Breast epithelium (tissue), 3 donors: Measurements from ENCODE around the gene SOWAHB.

ENCODE experiments used
- CTCF ChIP-seq, 3 donors: fragments of 450-650 bp; IDR thresholded peaks; one replicate each; pipeline ENCODE4 v1.5.1; 2016 to 2017; ENCODE audit warnings: antibody characterized with exemption in 3 of 3, mild to moderate bottlenecking in 3 of 3, moderate library complexity in 3 of 3
- POLR2A ChIP-seq: fragments of 450-650 bp; IDR thresholded peaks from one replicate; pipeline ENCODE4 v1.6.1; 2016; ENCODE audit warnings: antibody characterized with exemption, mild to moderate bottlenecking, moderate library complexity

- no peak for TF ChIP-seq POLR2A
- TF ChIP-seq CTCF (IDR thresholded peaks at IDR 0.05) = no peak
Measured at GRCh38 chr4:76892601-76893000, 5.3 kb downstream of the SOWAHB start.
